Caki2 (cell line): ENCODE data around the gene OR7A10. TPM values are rescaled to one million over a fixed set of nuclear protein-coding genes. Genes with fewer than 3 reads are reported as not detected.
A peak's percentile ranks its signal among the peaks of the same experiment; 100 is the strongest.

ENCODE experiments used
- DNase-seq: peaks from one replicate; pipeline ENCODE4 v3.0.0-alpha.2; 2015; ENCODE audit warnings: low read depth
- in situ Hi-C: cut with HindIII; loops from 2 replicates; pipeline ENCODE4 v1.10.0; 2016; ENCODE audit warnings: low sequenced_read_pairs, low pct_unique_long_range_greater_than_20kb, mixed read lengths
- total RNA-seq: library from RNA; depleted of rRNA; stranded (reverse); fragments of >200 nt; shearing (Covaris generic); gene quantifications from 2 replicates; pipeline ENCODE4 v1.2.3, GENCODE V29; 2014; ENCODE audit warnings: low replicate concordance; rRNA removed

OR7A10 gene
- not detected in 2 replicates for total RNA-seq

GRCh38 chr19:14848822-14849221 lies at the start of gene OR7A10:
OR7A10 (minus strand) TSS chr19:14848922; CDS start chr19:14841877, 7,045 bp downstream.
- DNase-seq: no peak
- in situ Hi-C loops: no loop called here

- in situ Hi-C loops: no loop called here
These were observed 42.1 kb upstream of the OR7A10 start for GRCh38 chr19:14890643-14891379.

DNA sequence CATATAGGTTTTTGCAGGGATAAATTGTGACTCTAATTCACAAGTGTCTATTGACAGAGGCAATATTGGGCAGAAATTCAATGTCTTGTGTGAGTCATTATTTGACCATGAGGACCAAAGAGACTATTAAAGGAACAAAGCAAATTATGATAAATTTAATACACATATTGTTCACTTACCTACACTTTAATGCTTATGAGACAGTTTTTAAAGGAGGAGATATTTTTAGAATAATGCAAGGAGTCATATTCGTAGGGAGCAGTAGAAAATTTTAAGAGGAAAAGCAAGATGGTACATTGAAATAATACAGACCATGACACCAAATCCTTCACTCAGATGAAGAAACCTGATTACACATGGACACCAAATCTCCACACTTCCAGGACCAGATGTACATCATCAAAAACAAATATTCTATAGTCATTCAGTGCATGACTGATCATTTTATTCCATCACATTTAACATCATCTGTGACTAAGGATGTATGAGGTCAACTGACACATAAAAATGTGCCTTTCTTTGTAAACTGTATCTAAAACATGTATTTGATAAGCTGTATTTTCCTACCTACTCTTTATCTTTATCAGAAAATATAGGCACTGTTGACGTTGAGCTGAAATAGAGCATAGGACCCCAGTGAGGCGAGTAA lies 41.4 kb upstream of the OR7A10 start:
- in situ Hi-C loops: no loop called here
- DNase-seq: no peak

More at GRCh38 chr19:14890643-14891379, 42.1 kb upstream of the OR7A10 start:
- DNase-seq: no peak

DNA sequence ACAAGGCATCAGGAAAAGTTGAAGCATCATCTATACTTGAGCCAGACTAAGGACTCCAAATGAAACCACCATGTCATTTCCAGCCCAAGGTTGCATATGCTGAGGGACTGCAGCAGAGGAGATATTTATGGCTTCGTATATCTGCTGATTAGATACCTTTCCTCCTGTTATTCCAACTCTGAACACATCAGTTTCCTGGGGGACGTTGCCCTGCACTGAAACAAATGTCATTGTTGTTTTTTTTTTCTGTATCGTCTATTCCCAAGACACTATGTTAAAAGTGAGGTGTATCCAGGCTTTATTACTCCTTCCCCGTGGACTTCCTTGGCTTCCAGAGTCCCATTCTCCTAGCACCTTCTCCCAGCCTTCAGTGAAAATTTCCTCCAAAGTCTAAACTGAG lies 37.3 kb upstream of the OR7A10 start, which contains the start of gene OR7A17:
Gene OR7A17, minus strand, starts transcription at position 101 of the 400 bp plus-strand sequence. CDS start 4,777 bp downstream, outside the sequence.
- in situ Hi-C loops: no loop called here

DNA sequence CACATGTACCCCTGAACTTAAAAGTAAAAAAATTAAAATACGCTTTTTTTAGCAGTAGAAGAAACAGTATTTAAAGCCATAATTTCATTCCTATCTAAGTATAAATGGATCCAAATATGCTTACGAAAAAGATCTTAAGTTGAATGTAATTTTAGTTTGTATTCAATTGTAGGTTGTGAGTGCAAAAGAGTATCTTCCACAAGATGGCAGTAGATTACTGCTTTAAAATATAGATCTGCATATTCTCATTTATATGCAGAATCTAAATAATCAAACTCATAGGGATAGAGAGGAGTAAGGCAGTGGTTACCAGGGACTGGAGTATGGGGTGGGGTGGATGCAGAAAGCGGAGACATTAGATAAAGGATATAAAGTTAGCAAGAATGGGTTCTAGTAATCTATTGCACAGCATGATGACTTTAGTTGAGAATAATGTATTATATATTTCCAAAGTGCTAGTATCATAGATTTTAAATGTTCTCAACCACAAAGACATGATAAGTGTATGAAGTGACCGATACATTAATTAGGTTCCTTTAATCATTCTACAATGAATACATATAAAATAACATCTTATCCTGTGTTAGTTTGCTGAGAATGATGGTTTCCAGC lies 23.0 kb upstream of the OR7A10 start:
- peak; percentile 11 for DNase-seq
- in situ Hi-C loops: no loop called here

More for the DNA sequence above, 37.3 kb upstream of the OR7A10 start, which contains the start of gene OR7A17:
- DNase-seq: no peak

GRCh38 chr19:14868497-14868896 lies 19.8 kb upstream of the OR7A10 start:
- DNase-seq: no peak
- in situ Hi-C loops: no loop called here

GRCh38 chr19:14843578-14843977 lies 5.1 kb downstream of the OR7A10 start:
- no peak for DNase-seq
- in situ Hi-C loops: no loop called here

DNA sequence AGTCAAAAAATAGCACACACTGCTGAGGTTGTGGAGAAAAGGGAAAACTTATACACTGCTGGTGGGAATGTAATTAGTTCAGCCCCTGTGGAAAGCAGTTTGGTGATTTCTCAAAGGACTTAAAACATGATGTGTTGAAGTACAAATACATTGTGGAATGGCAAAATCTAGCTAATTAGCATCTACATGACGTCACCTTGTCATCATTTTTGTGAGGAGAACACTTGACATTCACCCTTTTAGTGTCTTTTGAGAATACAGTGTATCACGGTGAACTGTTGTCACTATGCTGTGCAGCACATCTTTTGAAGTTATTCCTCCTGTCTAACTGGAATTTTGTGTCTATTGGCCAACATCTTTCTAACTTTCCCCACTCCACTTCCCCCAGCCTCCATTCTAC lies 5.6 kb downstream of the OR7A10 start:
- in situ Hi-C loops: no loop called here
- no peak for DNase-seq

DNA sequence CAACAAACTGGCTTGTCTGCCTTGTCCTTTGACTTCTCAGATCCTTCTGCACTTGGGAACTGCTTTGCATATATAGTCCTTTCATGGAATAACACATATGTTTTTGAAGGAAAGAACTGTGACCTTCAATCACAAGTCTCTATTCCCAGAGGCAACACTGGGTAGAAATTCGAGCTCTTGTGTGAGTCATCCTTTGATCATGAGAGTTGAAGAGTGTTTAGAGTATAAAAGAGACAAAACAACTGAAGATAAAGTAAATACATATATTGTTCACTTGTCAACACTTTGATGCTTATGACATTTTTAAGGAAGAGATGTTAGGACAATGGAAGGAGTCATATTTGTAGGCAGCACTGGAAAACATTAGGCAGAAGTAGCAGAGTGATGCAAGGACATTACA lies 8.5 kb downstream of the OR7A10 start:
- in situ Hi-C loops: no loop called here
- no peak for DNase-seq

GRCh38 chr19:14837391-14837790 lies 11.3 kb downstream of the OR7A10 start:
- DNase-seq: no peak

GRCh38 chr19:14835011-14835410 lies 13.7 kb downstream of the OR7A10 start, which contains the start of the genes OR7A5 and OR7C1:
OR7A5 (minus strand) TSS chr19:14835185; CDS start chr19:14828241, 6,944 bp downstream.
OR7C1 (minus strand) TSS chr19:14835185; CDS start chr19:14800136, 35,049 bp downstream.
- peak; percentile 26 for DNase-seq
- in situ Hi-C loops: no loop called here

More at GRCh38 chr19:14837391-14837790, 11.3 kb downstream of the OR7A10 start:
- in situ Hi-C loops: no loop called here

- in situ Hi-C loops: no loop called here
- peak; percentile 54 for DNase-seq
These were observed 18.0 kb downstream of the OR7A10 start for GRCh38 chr19:14830702-14831101.

DNA sequence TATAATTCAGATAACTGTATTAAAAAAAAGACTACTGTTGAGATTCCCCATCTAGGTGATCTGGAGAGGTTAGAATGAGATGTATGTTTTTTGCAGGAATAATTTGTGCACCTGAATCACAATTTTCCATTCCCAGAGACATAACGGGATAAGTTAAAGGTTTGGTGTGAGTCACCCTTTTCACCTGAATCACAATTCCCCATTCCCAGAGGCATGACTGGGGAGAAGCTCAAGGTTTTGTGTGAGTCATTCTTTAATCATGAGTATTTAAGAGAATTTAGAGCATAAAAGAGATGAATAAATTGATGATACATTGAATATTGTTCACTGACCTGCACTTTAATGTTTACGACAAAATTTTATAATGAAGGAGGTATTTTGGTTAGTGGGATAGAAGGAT lies 22.7 kb downstream of the OR7A10 start:
- no peak for DNase-seq
- in situ Hi-C loops: no loop called here

GRCh38 chr19:14821937-14822336 lies 26.8 kb downstream of the OR7A10 start:
- no peak for DNase-seq
- in situ Hi-C loops: no loop called here

DNA sequence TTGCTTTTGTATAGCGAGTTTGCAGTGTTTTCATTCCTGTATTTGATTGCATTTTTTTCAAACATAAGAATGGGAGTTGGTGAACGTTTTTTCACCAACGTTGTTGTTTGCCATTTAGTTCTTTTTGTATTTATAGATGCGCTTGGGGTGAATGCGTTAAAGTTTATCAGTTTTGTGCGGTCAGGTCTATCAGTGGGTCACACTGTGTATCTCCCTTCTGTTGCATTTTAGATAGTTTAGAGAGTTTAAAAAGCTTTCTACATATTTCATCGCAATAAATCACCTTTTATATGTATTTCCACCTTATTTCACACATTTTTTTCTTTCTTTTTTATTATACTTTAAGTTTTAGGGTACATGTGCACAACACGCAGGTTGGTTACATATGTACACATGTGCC lies 30.1 kb downstream of the OR7A10 start:
- in situ Hi-C loops: no loop called here
- DNase-seq: no peak

DNA sequence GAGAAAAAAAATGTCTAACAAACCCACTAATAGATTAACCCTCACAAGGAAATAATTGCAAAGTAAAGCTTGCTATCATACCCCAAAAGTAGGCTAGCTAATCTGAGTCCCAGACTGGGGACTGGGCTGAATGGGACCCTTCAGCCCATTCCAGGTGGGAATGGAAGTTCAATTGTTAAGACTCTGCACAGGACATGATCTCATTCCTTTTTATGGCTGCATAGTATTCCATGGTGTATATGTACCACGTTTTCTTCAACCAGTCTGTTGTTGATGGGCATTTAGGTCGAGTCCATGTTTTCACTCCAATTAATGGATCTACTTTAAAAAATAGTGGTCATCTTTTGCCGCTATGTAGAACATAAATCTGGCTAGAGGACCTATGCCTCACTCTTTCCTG lies 31.7 kb downstream of the OR7A10 start:
- in situ Hi-C loops: no loop called here
- no peak for DNase-seq

- in situ Hi-C loops: no loop called here
- no peak for DNase-seq
These were observed 33.6 kb downstream of the OR7A10 start for GRCh38 chr19:14814982-14815652.

DNA sequence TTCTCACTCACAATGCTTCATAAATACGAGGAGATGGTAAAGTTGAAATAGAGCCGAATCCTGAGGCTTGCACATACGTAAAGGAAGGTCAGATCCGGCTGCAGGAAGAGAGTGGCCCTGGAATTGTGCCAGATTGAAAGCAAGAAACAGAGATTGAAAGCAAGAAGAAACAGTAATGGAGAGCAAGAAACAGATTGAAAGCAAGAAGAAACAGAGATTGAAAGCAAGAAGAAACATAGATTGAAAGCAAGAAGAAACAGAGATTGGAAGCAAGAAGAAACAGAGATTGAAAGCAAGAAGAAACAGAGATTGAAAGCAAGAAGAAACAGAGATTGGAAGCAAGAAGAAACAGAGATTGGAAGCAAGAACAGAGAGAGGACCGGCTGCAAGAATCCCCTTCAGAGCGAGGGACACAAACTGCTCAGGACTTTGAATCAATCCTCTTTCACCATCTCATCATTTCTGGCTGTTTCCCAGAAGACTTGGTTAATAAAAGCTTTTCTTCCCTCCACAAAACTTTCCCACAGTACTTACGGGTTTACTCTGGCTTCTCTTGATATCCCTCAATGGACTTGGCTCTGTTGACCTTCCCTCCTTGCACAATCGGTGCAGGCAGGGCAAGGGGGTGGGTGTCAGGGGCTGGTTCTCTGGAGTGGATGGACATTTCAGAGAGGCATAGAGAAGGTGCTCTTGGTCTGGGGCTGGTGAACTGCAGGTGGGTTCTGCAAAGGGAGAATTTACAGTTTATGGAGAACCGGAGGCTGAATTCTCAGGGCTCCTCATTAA lies 39.3 kb downstream of the OR7A10 start:
- no peak for DNase-seq
- in situ Hi-C loops: no loop called here
